GM19463 (cell line): ENCODE results near the gene ATXN7L3B.

Experiments
- ATAC-seq: cut with Tn5 transposase; IDR thresholded peaks from one replicate; pipeline ENCODE4 v1.9.1; 2021; ENCODE audit warnings: mild to moderate bottlenecking, moderate library complexity; ENCODE audit not compliant: unreplicated experiment

ATXN7L3B gene

GRCh38 chr12:74547249-74547648 lies 9.6 kb downstream of the ATXN7L3B start:
- no peak for ATAC-seq

GRCh38 chr12:74551291-74551690 lies 13.7 kb downstream of the ATXN7L3B start:
- no peak for ATAC-seq

GRCh38 chr12:74552201-74552600 lies 14.6 kb downstream of the ATXN7L3B start:
- ATAC-seq = no peak

GRCh38 chr12:74559728-74560127 lies 22.1 kb downstream of the ATXN7L3B start:
- no peak for ATAC-seq

GRCh38 chr12:74563927-74564326 lies 26.3 kb downstream of the ATXN7L3B start:
- ATAC-seq = peak; percentile 63

GRCh38 chr12:74578486-74578885 lies 40.9 kb downstream of the ATXN7L3B start:
- ATAC-seq = no peak

GRCh38 chr12:74579446-74579845 lies 41.8 kb downstream of the ATXN7L3B start:
- no peak for ATAC-seq

GRCh38 chr12:74579981-74580380 lies 42.3 kb downstream of the ATXN7L3B start:
- no peak for ATAC-seq

GRCh38 chr12:74581439-74581838 lies 43.8 kb downstream of the ATXN7L3B start:
- ATAC-seq = no peak

- no peak for ATAC-seq
These were observed 46.9 kb downstream of the ATXN7L3B start for GRCh38 chr12:74584483-74585062.

GRCh38 chr12:74586251-74586650 lies 48.6 kb downstream of the ATXN7L3B start:
- ATAC-seq = no peak
